BJ (cell line): ENCODE results near the gene TH. TPM values are rescaled to one million over a fixed set of nuclear protein-coding genes. Genes with fewer than 3 reads are reported as not detected.
"Not testable (repeated sequence)": the region's sequence is repeated elsewhere in the genome, so short reads cannot be mapped to it uniquely, and the experiment has no call there.

ENCODE experiments used
- CTCF ChIA-PET: fragments of 350-600 bp; formaldehyde crosslinking; extraction: SDS; loops from one replicate; lab custom pipeline; 2021; ENCODE audit warnings: antibody characterized with exemption, inconsistent platforms; lab: Yijun Ruan, JAX
- POLR2A ChIA-PET: fragments of 300-600 bp; sonication (Branson Sonifier 250); formaldehyde crosslinking; extraction: SDS; loops from one replicate; lab custom pipeline; 2021; ENCODE audit warnings: antibody characterized with exemption; lab: Charles Lee
- DNase-seq: peaks from one replicate; pipeline ENCODE4 v3.0.0-alpha.2; 2011; ENCODE audit warnings: low read depth
- H3K27me3 ChIP-seq: 2 replicates; pipeline ENCODE4 v1.6.0; 2011; ENCODE audit warnings: low read length; ENCODE audit not compliant: control insufficient read depth, insufficient read depth
- H3K36me3 ChIP-seq: 2 replicates; pipeline ENCODE4 v1.5.1; 2011; ENCODE audit warnings: low read length; ENCODE audit not compliant: control insufficient read depth, insufficient read depth
- H3K4me3 ChIP-seq: 2 replicates; pipeline ENCODE4 v1.5.1; 2011; ENCODE audit warnings: low read depth, mild to moderate bottlenecking, control low read depth, low read length
- polyA plus RNA-seq: library from polyadenylated mRNA; depleted of rRNA; stranded (reverse); fragments of >200 nt; gene quantifications from 2 replicates; pipeline ENCODE4 v1.2.3, GENCODE V29; 2011
- TF ChIP-seq, protein P1 (sequence below): IDR thresholded peaks from 2 replicates; pipeline ENCODE4 v1.5.1; 2011; ENCODE audit warnings: low read depth, mild to moderate bottlenecking, control low read depth, inconsistent platforms, low read length, moderate library complexity; ENCODE audit not compliant: insufficient read depth

TH gene
- polyA plus RNA-seq, 1 experiment: not detected

DNA sequence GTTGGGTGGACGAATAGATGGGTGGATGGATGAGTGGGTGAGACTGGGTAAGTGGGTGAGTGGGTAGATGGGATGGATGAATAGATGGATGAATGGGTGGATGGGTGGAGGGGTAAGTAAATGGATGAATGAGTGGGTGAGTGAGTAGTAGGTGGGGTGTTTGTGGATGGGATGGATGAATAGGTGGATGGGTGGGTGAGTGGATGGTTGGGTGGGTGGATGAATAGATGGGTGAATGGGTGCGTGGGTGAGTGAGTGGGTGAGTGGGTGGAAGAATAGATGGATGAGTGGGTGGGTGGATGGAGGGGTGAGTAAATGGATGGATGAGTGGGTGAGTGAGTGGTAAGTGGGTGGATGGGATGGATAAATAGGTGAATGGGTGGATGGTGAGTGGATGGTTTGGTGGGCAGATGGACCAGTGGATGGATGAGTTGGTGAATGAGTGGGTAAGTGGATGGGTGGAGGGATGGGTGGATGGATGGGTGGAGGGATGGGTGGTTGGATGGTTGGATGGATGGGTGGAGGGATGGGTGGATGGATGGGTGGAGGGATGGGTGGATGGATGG is 45.0 kb downstream of the TH start:
- TF ChIP-seq, protein P1, sequence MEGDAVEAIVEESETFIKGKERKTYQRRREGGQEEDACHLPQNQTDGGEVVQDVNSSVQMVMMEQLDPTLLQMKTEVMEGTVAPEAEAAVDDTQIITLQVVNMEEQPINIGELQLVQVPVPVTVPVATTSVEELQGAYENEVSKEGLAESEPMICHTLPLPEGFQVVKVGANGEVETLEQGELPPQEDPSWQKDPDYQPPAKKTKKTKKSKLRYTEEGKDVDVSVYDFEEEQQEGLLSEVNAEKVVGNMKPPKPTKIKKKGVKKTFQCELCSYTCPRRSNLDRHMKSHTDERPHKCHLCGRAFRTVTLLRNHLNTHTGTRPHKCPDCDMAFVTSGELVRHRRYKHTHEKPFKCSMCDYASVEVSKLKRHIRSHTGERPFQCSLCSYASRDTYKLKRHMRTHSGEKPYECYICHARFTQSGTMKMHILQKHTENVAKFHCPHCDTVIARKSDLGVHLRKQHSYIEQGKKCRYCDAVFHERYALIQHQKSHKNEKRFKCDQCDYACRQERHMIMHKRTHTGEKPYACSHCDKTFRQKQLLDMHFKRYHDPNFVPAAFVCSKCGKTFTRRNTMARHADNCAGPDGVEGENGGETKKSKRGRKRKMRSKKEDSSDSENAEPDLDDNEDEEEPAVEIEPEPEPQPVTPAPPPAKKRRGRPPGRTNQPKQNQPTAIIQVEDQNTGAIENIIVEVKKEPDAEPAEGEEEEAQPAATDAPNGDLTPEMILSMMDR: no peak
- ChIA-PET POLR2A (no interaction called here), CTCF (no interaction called here)
- Histone ChIP-seq H3K36me3 (peaks cover 3% of the 10 kb centered on the region), H3K4me3 (no peak overlapping the region), H3K27me3 (no peaks in the 10 kb centered on the region)
- no peak for DNase-seq

DNA sequence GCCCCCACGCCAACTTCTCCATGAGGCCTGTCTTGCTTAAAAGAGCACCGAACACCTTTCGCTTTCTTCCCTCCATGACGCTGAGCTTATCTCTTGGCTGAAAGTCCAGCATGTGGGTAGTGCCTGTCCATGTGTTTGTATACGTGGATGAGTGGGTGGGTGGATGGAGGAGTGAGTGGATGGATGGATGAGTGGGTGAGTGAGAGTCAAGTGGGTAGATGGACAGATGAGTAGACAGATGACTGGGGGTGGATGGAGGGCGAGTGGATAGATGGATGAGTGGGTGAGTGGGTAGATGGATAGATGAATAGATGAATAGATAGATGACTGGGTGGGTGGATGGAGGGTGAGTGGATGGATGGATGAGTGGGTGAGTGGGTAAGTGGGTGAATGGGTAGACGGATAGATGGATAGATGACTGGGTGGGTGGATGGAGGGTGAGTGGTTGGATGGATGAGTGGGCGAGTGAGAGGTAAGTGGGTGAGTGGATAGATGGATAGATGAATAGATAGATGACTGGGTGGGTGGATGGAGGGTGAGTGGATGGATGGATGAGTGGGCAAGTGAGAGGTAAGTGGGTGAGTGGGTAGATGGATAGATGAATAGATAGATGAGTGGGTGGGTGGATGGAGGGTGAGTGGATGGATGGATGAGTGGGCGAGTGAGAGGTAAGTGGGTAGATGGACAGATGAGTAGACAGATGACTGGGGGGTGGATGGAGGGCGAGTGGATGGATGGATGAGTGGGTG is 46.7 kb downstream of the TH start:
- DNase-seq, H3K27me3 ChIP-seq, POLR2A ChIA-PET, H3K36me3 ChIP-seq, H3K4me3 ChIP-seq: not testable (repeated sequence)
- CTCF ChIA-PET: interaction anchor here (1.1 to 1.2 kb wide), 2 partner anchors 28 to 87 kb away, joined by 3 to 5 read pairs; no protein-coding TSS in a partner anchor

DNA sequence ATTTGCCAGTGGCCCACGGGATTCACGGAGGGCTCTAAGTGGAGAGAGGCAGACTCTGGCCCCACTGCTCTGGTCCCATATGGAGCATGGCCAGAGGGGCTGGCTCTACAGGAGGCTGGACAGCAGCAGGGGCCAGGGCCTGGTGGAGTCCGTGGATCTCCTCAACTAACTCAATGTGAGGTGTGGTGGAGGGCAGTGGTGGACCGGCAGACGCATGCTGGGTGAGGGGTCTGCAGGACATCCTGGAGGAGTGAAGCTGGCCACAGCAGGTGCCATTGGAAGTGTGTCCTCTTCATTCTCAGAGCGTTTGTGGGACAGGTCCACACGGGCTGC is 48.0 kb downstream of the TH start:
- DNase-seq: no peak
- Histone ChIP-seq H3K27me3 (no peaks in the 10 kb centered on the region), H3K36me3 (no peaks in the 10 kb centered on the region), H3K4me3 (no peak overlapping the region)
- ChIA-PET POLR2A (no interaction called here), CTCF (interaction anchor here (1.1 kb wide), 1 partner anchor 86 kb away, joined by 5 read pairs; no protein-coding TSS in a partner anchor)
- TF ChIP-seq, protein P1: no peak

DNA sequence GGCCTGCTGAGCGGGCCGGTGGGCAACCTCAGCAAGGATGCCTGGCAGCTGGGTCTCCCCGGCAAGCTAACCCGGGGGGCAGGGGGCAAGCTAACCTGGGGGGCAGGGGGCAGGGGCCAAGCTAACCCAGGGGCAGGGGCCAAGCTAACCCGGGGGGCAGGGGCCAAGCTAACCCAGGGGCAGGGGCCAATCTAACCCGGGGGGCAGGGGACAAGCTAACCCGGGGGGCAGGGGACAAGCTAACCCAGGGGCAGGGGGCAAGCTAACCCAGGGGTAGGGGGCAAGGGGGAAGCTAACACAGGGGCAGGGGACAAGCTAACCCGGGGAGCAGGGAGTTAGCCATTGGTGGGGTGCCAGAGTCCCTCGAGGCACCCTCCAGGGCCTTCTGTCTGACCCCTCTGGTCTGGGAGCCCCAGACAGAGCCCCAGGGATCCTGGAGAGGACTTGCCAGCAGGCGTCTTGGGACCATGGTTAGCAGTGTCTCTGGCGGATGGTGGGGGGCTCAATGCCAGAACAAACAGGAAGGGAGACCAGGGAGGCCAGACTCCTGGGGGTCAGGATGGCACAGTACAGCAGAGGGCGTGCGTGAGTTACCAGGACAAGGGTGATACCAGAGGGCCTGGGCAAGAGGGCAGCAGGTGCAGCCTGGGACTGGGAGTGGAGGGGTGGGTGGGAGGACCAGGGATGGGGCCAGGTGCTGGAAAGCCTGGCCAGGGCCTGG is 48.5 kb downstream of the TH start:
- no peaks in the 10 kb centered on the region for H3K27me3 ChIP-seq
- ChIA-PET POLR2A (no interaction called here), CTCF (interaction anchor here (0.7 to 0.9 kb wide), 2 partner anchors 11 to 13 kb away, joined by 3 read pairs; no protein-coding TSS in a partner anchor)
- H3K4me3 ChIP-seq: no peak overlapping the region
- DNase-seq: no peak
- H3K36me3 ChIP-seq: no peaks in the 10 kb centered on the region
- TF ChIP-seq, protein P1: no peak

DNA sequence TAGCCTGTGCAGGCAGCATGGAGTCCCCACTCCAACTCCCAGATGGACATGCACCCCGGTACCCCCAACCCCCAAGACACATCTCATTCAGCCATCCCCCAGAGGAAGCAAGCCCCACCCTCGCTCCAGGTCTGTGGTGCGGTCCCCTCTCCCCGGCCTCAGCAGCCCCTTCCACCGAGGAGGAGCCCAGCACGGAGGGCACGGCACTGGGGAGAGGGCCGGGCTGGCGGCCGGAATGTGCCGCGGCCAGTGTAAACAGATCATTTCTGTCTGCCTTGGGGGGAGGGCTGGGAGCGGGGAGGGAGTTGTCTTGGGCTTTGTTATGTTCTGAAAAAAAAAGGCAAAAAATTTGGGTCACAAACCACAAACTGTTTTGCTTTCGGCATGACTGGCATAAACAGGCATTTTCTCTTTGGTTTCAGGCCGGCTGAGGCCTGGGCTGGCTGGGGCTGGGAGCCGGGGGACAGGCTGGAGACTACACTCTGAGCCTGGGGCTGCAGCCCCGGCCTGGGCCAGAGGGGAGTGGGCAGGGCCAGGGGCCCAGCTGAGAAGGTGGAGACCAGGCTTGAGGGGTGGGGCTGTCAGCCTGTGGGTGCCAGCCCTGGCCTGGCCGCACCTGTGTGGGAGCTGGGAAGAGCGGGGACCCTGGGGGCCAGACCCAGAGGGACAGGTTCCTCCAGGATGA is 49.3 kb downstream of the TH start:
- DNase-seq: peak; percentile 37
- no peaks in the 10 kb centered on the region for H3K36me3 ChIP-seq
- H3K4me3 ChIP-seq: no peak overlapping the region
- POLR2A ChIA-PET: no interaction called here
- TF ChIP-seq, protein P1: no peak
- H3K27me3 ChIP-seq: no peaks in the 10 kb centered on the region
- CTCF ChIA-PET: interaction anchor here (0.7 to 0.9 kb wide), 2 partner anchors 11 to 14 kb away, joined by 3 read pairs; no protein-coding TSS in a partner anchor
